LHCN-M2 (cell line): ENCODE results near the gene SPINK2. TPM values are rescaled to one million over a fixed set of nuclear protein-coding genes. Genes with fewer than 3 reads are reported as not detected.

ENCODE experiments used
- DNase-seq: peaks from one replicate; pipeline ENCODE4 v3.0.0-alpha.2; 2012; ENCODE audit warnings: low read depth
- total RNA-seq: library from RNA; depleted of rRNA; stranded (reverse); fragments of >200 nt; gene quantifications from 2 replicates; pipeline ENCODE4 v1.2.3, GENCODE V29; 2014

Gene SPINK2
- total RNA-seq, 1 experiment from 2014 or later, result not detected

- DNase-seq, result peak; percentile 81
Measured at GRCh38 chr4:56799824-56800756, 21.4 kb downstream of the SPINK2 start.

- peak; percentile 29 for DNase-seq
Measured at GRCh38 chr4:56799161-56799759, 22.2 kb downstream of the SPINK2 start.

GRCh38 chr4:56796211-56796610 lies 25.3 kb downstream of the SPINK2 start:
- DNase-seq, result no peak

GRCh38 chr4:56791316-56791715 lies 30.2 kb downstream of the SPINK2 start:
- DNase-seq, result no peak

- DNase-seq, result no peak
Measured at GRCh38 chr4:56790691-56791091, 30.8 kb downstream of the SPINK2 start.

- no peak for DNase-seq
Measured at GRCh38 chr4:56788081-56788480, 33.4 kb downstream of the SPINK2 start.

- no peak for DNase-seq
Measured at GRCh38 chr4:56787380-56787779, 34.1 kb downstream of the SPINK2 start.

GRCh38 chr4:56786955-56787354 lies 34.5 kb downstream of the SPINK2 start:
- DNase-seq, result peak; percentile 97

- peak; percentile 58 for DNase-seq
Measured at GRCh38 chr4:56783986-56784385, 37.5 kb downstream of the SPINK2 start.

- DNase-seq, result no peak
Measured at GRCh38 chr4:56782019-56782418, 39.5 kb downstream of the SPINK2 start.

GRCh38 chr4:56773346-56773745 lies 48.2 kb downstream of the SPINK2 start:
- no peak for DNase-seq

GRCh38 chr4:56772134-56772533 lies 49.4 kb downstream of the SPINK2 start:
- DNase-seq, result no peak

- DNase-seq, result no peak
Measured at GRCh38 chr4:56768763-56769162, 52.7 kb downstream of the SPINK2 start.

- no peak for DNase-seq
Measured at GRCh38 chr4:56768316-56768715, 53.2 kb downstream of the SPINK2 start.

- DNase-seq, result no peak
Measured at GRCh38 chr4:56767567-56767966, 53.9 kb downstream of the SPINK2 start.

GRCh38 chr4:56764775-56765174 lies 56.7 kb downstream of the SPINK2 start:
- peak; percentile 79 for DNase-seq

GRCh38 chr4:56764223-56764622 lies 57.3 kb downstream of the SPINK2 start:
- DNase-seq, result no peak

- no peak for DNase-seq
Measured at GRCh38 chr4:56762484-56763250, 58.8 kb downstream of the SPINK2 start.

GRCh38 chr4:56760183-56760582 lies 61.3 kb downstream of the SPINK2 start:
- no peak for DNase-seq
